HUES48 (cell line): ENCODE measurements around the gene MLST8.

ENCODE experiments used
- H3K27ac ChIP-seq: one replicate; pipeline ENCODE4 v1.7.0; 2013; ENCODE audit warnings: low read depth, low read length, inconsistent platforms
- H3K27me3 ChIP-seq: 2 replicates; pipeline ENCODE4 v1.6.1; 2013; ENCODE audit warnings: mild to moderate bottlenecking, low read length; ENCODE audit not compliant: control insufficient read depth, insufficient read depth
- H3K36me3 ChIP-seq: 2 replicates; pipeline ENCODE4 v1.6.1; 2013; ENCODE audit warnings: low read length; ENCODE audit not compliant: control insufficient read depth, insufficient read depth
- H3K4me1 ChIP-seq: 2 replicates; pipeline ENCODE4 v1.6.1; 2013; ENCODE audit warnings: mild to moderate bottlenecking, low read length; ENCODE audit not compliant: control insufficient read depth, insufficient read depth
- H3K4me3 ChIP-seq: 2 replicates; pipeline ENCODE4 v1.5.1; 2013; ENCODE audit warnings: mild to moderate bottlenecking, low read depth, low read length
- H3K9ac ChIP-seq: 2 replicates; pipeline ENCODE4 v1.6.1; 2013; ENCODE audit warnings: mild to moderate bottlenecking, low read depth, low read length, moderate library complexity
- H3K9me3 ChIP-seq: 2 replicates; pipeline ENCODE4 v1.6.1; 2013; ENCODE audit warnings: low read length; ENCODE audit not compliant: control insufficient read depth, insufficient read depth

The MLST8 gene

DNA sequence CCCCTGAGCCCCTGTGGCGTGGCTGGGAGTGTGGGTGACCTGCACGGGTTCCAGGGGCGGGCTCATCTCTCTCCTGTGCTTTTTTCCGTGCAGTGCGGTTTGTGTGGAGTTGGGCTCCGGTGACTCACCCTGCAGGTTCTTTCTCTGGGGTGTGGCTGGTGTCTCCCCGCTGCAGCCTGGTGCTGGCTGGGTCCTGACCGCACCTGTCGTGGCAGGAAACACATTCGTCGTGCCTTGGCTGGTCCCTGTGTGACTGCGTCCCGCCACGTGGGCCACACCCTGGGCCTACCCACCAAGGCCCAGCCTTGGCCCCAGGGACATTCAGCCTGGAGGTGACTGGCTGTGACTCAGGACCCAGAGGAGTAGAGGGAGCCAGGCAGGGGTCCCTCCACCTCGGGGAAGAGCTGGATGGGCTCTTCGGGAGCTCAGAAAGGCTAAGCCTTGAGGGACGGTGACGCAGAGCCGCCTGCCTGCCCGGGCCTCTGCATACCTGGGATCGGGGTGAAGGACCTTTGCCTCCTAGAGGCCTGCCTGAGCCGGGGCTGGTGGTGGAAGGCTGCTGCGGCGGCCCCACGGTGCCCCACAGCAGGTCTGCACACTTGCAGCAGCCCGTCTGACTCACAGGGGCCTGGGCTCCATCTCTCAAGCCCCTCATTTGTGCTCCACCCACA is 41.9 kb upstream of the MLST8 start:
- no peaks in the 10 kb centered on the region for H3K27me3 ChIP-seq
- peaks cover 40% of the 10 kb centered on the region for H3K36me3 ChIP-seq
- no peak overlapping the region for H3K27ac ChIP-seq
- no peaks in the 10 kb centered on the region for H3K9me3 ChIP-seq
- no peak overlapping the region for H3K4me3 ChIP-seq
- H3K4me1 ChIP-seq, result peaks cover 4% of the 10 kb centered on the region; the same call in 1 of the 2 replicates
- H3K9ac ChIP-seq, result no peak overlapping the region

DNA sequence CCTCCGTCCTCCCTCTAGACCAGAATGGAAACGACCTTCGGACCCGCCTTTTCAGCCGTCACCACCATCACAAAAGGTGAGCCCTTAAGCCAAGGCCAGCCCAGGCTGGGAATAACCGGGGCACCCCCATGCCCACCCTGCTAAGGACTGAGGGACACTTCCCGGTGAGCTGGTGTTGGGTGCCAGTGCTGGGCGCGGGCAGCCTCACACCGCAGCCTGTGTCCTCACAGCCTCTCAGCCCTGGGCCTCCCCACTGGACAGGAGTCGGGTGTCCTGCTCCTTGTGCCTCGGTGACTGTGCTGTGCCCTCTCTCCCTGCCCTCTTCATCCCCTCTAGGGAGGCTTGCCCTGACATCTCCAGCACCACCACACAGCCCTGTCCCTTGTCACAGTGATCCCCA is 39.4 kb upstream of the MLST8 start:
- no peaks in the 10 kb centered on the region for H3K9me3 ChIP-seq
- peaks cover 53% of the 10 kb centered on the region for H3K36me3 ChIP-seq
- H3K4me3 ChIP-seq, result no peak overlapping the region
- no peak overlapping the region for H3K27ac ChIP-seq
- H3K4me1 ChIP-seq, result no peaks in the 10 kb centered on the region
- H3K9ac ChIP-seq, result no peak overlapping the region
- H3K27me3 ChIP-seq, result no peaks in the 10 kb centered on the region

DNA sequence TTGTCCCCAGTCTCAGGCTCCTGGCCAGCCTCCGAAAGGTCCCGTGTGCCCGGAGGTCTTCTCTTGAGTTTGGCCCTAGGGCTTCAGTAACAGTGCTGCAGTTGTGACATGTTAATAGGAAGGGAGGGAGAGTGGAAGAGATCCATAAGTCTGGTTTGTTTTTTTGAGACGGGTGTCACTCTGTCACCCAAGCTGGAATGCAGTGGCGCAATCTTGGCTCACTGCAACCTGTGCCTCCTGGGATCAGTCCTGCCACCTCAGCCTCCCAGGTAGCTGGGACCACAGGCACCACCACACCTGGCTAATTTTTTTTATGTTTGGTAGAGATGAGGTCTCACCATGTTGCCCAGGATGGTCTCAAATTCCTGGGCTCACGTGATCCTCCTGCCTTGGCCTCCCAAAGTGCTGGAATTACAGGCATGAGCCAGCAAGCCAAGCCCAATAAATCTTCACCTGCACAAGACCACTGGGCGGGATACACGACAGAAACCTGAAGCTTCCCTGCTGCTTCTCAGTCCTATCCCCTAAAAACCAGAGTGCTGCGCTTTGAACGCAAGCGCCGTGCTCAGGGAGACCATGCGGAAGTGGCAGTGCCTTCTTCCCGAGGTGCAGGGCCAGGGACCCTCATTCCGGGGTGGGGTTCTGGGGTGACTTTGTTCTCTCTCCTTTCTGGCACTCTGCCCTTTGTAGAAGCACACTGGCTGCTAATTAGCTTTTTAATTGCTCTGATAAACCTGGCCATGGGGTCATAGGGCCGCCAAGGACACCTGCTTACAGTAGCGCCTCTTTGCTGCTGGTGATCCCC is 38.8 kb upstream of the MLST8 start:
- Histone ChIP-seq H3K4me1 (no peaks in the 10 kb centered on the region), H3K27ac (no peak overlapping the region), H3K4me3 (no peak overlapping the region), H3K9ac (no peak overlapping the region), H3K27me3 (no peaks in the 10 kb centered on the region), H3K36me3 (peaks cover 54% of the 10 kb centered on the region), H3K9me3 (no peaks in the 10 kb centered on the region)

DNA sequence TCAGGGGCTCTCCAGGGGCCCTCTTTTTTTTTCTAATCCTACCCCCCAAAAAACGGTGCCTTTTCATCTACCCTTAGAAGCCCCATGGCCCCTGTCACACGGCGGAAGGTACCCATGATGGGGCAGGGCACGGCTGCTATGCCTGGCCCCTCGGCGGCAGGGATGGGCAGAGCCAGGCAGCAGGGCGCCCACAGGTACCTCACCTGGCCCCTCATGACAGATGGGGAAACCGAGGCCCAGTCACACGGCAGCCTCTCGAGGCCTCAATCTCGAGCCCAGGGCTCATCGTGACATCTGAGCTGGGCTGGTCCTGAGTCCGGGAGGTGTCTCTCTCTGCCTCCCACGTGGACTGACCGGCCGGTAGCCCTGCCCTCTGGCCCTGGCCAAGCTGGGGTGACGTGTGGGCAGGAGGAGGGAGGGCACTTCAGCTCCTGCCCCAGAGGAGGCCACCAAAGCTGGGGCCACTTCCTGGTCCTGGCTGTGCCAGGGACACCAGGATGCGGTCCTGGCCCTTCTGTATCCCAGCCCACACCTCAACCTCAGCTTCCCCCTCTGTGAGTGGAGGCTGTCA is 38.1 kb upstream of the MLST8 start:
- no peaks in the 10 kb centered on the region for H3K9me3 ChIP-seq
- H3K36me3 ChIP-seq, result peaks cover 57% of the 10 kb centered on the region
- no peak overlapping the region for H3K9ac ChIP-seq
- H3K4me1 ChIP-seq, result no peaks in the 10 kb centered on the region
- H3K27ac ChIP-seq, result no peak overlapping the region
- H3K27me3 ChIP-seq, result no peaks in the 10 kb centered on the region
- no peak overlapping the region for H3K4me3 ChIP-seq

DNA sequence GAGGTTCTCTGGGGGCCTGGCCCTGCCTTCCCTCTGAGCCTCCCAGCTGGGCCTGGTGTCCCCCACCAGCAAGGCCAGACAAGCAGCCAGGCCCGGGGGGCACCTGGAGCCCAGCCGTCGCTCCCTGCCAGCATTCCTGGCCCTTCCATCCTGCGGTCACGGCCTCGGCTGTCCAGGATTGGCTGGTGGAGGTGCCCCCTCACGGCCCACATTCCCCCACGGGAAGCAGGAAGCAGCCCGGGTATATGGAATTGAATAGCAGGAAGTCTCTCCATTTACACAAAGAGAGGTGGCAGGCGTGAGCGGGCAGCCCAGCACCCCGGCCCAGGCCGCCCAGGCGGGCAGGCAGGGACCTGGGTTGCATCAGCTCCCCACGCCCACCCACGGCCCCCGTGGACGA is 35.2 kb upstream of the MLST8 start:
- Histone ChIP-seq H3K27ac (no peak overlapping the region), H3K27me3 (no peaks in the 10 kb centered on the region), H3K36me3 (peaks cover 78% of the 10 kb centered on the region), H3K9me3 (no peaks in the 10 kb centered on the region), H3K4me1 (no peaks in the 10 kb centered on the region), H3K4me3 (no peak overlapping the region), H3K9ac (no peak overlapping the region)

DNA sequence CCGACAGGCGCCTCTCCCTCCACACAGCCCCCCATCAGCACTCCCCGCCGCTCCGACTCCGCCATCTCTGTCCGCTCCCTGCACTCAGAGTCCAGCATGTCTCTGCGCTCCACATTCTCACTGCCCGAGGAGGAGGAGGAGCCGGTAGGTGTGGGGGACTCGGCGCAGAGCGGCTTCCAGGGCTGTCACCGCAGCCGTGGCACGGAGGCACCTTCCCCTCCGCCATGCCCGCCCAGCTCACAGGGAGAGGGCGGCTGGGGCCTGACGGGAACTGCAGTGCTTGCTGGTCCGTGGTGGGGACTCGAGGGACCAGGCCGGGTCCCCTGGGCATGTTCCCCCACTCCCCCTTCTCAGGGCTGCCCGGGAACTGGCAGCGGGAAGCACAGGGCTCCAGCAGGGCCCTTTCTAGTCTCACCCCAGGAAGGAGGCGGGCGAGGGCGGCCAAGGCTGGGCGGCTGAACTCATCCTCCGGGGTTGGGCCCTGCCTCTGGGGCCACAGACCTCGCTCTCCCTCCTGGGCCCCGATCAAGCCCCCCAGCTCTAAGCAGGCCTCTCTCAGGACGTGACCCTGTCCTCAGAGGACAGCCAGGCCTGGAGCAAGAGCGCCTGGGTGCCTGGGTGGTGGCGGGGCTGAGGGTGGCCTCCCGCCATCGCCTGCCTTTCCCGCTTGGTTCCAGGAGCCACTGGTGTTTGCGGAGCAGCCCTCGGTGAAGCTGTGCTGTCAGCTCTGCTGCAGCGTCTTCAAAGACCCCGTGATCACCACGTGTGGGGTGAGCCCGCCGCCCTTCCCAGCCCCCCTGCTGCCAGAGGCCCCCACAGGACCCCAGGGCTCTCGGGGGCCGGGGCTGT is 34.4 kb upstream of the MLST8 start:
- Histone ChIP-seq H3K36me3 (peaks cover 81% of the 10 kb centered on the region), H3K9ac (no peak overlapping the region), H3K27ac (no peak overlapping the region), H3K4me3 (no peak overlapping the region), H3K9me3 (no peaks in the 10 kb centered on the region), H3K27me3 (no peaks in the 10 kb centered on the region), H3K4me1 (no peaks in the 10 kb centered on the region)

DNA sequence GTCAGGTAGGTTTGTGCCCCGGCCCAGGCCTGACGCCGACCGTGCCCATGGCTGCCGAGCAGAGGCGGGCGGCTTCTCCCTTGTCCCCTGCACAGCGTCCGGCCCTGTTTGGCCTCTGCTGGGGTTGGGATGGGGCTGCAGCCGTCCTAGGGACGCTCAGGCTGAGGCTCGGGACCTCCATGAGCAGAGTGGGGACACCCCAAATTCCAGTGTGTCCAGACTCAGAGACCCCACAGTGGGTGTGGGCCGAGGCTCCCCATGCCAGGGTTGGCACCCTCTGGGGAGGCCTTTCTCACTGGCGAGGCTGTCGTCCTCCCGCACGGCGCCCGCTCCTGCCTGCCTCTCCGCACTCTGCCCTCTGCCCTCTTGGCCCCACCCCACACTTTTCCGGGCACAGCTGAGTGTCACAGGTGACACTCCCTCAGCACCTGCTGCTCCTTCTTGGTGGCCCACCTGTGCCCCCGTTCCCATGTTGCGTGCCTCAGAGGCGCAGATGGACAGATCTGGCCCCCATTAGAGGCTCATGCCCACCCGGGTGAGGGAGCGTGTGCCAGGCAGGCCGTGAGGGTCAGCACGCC is 33.6 kb upstream of the MLST8 start:
- Histone ChIP-seq H3K27ac (no peak overlapping the region), H3K4me1 (no peaks in the 10 kb centered on the region), H3K9ac (no peak overlapping the region), H3K4me3 (no peak overlapping the region), H3K9me3 (no peaks in the 10 kb centered on the region), H3K36me3 (peaks cover 80% of the 10 kb centered on the region), H3K27me3 (no peaks in the 10 kb centered on the region)

DNA sequence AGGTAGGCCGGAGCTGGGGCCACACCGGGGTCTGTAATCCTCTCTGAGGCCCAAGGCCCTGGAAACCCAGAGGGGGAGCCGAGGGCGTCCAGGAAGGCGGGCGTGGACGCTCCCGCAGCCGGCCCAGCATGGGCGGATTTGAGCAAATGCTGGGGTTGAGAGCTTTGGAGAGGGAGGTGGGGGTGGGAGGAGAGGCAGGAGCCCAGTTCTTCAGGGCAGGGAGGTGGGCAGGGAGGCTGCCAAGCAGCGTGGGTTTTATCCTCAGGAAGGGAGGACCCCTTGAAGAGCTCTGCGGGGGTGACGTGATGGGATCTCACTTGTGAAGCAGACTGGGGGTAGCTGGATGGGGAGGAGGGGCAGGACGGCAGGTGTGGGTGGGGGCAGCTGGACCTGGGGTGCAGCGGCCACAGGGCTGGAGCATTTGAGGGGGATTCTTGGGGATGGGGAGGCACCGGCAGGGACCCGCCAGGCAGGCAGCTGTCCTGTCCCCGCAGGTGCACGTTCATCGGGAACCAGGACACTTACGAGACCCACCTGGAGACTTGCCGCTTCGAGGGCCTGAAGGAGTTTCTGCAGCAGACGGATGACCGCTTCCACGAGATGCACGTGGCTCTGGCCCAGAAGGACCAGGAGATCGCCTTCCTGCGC is 32.4 kb upstream of the MLST8 start:
- no peaks in the 10 kb centered on the region for H3K27me3 ChIP-seq
- H3K27ac ChIP-seq, result no peak overlapping the region
- H3K4me1 ChIP-seq, result no peaks in the 10 kb centered on the region
- H3K9me3 ChIP-seq, result no peaks in the 10 kb centered on the region
- peaks cover 77% of the 10 kb centered on the region for H3K36me3 ChIP-seq
- H3K9ac ChIP-seq, result no peak overlapping the region
- no peak overlapping the region for H3K4me3 ChIP-seq

DNA sequence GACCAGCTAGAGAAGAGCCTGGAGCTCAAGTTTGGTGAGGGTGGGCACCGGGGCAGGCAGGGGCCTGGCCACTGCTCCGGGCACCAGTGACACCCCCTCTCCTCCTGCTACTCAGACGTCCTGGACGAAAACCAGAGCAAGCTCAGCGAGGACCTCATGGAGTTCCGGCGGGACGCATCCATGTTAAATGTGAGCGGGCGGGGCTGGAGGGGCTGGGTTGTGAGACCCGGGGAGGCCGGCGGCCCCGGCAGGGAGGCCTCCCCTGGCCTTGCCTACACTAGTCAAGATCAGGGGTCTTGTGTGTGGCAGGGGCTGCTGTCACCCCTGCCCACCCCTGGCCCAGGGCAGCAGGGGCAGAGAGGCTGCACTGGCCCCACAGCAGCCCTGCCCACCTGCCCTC is 31.9 kb upstream of the MLST8 start:
- Histone ChIP-seq H3K4me1 (no peaks in the 10 kb centered on the region), H3K9ac (no peak overlapping the region), H3K36me3 (peaks cover 72% of the 10 kb centered on the region)

DNA sequence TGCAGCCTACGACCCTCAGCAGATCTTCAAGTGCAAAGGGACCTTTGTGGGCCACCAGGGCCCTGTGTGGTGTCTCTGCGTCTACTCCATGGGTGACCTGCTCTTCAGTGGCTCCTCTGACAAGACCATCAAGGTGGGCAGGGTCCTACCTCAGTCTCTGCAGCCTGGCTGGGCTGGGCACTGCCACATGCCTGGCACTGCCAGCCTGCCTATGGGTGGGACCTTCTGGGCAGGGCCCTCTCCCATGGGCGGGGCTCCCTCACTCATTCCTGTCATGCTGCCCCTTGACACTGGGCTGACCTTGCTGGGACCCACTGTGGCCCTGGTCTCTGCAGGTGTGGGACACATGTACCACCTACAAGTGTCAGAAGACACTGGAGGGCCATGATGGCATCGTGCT is 31.3 kb upstream of the MLST8 start:
- Histone ChIP-seq H3K27ac (no peak overlapping the region), H3K9me3 (no peaks in the 10 kb centered on the region), H3K4me3 (no peak overlapping the region), H3K36me3 (peaks cover 67% of the 10 kb centered on the region), H3K27me3 (no peaks in the 10 kb centered on the region), H3K4me1 (no peaks in the 10 kb centered on the region), H3K9ac (no peak overlapping the region)

More for the DNA sequence above, 31.9 kb upstream of the MLST8 start:
- no peaks in the 10 kb centered on the region for H3K27me3 ChIP-seq
- H3K4me3 ChIP-seq, result no peak overlapping the region
- H3K27ac ChIP-seq, result no peak overlapping the region
- H3K9me3 ChIP-seq, result no peaks in the 10 kb centered on the region
